Glomerular endothelial cell (primary cell): ENCODE data around the gene PSMC6. TPM values are rescaled to one million over a fixed set of nuclear protein-coding genes. Genes with fewer than 3 reads are reported as not detected.
"Not testable (repeated sequence)": the region's sequence is repeated elsewhere in the genome, so short reads cannot be mapped to it uniquely, and the experiment has no call there.

Experiments
- DNase-seq: peaks from one replicate; pipeline ENCODE4 v3.0.0-alpha.2; 2011; ENCODE audit warnings: low read depth, low spot score; ENCODE audit errors: extremely low read depth
- total RNA-seq: library from RNA; depleted of rRNA; stranded (reverse); fragments of >200 nt; gene quantifications from 2 replicates; pipeline ENCODE4 v1.2.3, GENCODE V29; 2015

PSMC6 gene
- total RNA-seq, 1 donor from 2014 or later: 107 TPM

DNA sequence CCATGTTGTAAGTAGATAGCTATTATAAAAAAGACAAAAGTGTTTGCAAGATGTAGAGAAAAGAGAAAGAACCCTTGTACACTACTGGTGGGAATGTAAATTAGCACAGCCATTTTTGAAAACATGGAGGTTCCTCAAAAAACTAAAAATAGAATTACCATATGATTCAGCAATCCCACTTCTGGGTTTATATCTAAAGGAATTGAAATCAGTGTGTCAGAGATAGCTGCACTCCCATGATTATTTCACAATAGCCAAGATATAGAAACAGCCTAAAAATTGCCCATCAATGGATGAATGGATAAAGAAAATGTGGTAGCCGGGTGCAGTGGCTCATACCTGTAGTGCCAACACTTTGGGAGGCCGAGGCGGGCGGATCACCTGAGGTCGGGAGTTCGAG, 9.2 kb downstream of the PSMC6 start:
- no peak for DNase-seq

GRCh38 chr14:52723514-52724359, 16.7 kb downstream of the PSMC6 start:
- DNase-seq: no peak

DNA sequence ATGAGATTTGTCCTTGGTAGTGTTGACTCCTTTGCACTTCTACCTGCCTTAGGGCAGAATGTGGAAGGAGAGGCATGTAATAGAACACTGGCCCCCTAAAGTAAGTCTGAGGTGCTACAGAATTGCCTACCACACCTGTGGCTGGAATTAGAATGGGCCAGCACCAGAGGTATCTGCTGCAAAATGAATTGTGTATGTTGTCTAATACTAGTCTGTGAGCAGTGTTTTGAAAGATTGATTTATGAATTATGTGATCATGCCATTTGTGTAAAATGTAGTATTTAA, 17.3 kb downstream of the PSMC6 start:
- DNase-seq: no peak

- DNase-seq: not testable (repeated sequence)
Measured at GRCh38 chr14:52727509-52727908, 20.5 kb downstream of the PSMC6 start.

DNA sequence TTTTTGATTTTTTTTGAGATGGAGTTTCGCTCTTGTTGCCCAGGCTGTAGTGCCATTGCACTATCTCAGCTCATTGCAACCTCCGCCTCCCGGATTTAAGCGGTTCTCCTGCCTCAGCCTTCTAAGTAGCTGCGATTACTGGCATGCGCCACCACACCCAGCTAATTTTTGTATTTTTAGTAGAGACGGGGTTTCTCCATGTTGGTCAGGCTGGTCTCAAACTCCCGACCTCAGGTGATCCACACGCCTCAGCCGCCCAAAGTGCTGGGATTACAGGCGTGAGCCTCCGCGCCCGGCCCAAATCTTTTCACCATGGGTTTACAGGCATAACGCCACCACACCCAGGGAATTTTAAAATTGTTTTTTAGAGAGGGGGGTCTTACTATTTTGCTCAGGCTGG, 22.0 kb downstream of the PSMC6 start:
- DNase-seq: not testable (repeated sequence)

- DNase-seq: no peak
Measured at GRCh38 chr14:52729585-52729924, 22.6 kb downstream of the PSMC6 start.

DNA sequence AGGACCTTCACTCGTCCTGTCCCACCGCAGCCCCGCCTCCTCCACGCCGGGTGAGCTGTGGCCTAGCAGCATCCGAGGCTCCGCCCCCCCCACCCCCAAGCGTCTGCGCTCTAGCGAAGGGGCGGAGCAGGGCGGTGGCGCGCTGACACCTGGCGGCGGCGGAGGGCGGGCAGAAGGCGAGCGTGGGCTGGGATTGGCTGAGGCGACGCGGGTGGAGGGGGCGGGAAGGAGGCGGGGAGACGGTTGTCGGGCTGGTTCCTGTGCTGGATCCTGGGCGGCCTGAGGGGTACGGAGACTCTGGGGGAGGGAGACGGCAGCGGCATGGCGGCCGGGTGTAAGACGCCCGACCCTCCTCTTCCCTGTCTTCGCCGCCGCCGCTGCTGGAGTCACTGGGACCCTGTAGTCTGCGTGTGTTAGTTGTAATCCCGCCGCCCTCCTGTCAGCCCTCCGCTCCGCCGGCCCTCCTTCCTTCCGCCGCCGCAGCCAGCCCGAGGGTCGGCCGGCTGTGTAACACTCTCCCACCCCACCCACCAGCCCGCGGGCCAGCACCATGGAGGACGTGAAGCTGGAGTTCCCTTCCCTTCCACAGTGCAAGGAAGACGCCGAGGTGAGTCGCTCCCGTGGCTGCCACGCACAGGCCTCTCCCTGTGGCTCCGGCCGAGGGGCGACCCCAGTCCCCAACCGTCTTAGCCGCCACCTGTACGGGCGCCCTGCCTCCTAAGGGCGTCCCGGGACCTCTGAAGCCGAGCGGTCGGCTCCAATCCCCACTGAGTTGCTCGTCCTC, 23.1 kb downstream of the PSMC6 start, which contains the start of gene STYX:
Gene STYX, plus strand, starts transcription at position 242 of the 784 bp plus-strand sequence. Its CDS starts 309 bp downstream, at position 551.
- DNase-seq: peak; percentile 71

DNA sequence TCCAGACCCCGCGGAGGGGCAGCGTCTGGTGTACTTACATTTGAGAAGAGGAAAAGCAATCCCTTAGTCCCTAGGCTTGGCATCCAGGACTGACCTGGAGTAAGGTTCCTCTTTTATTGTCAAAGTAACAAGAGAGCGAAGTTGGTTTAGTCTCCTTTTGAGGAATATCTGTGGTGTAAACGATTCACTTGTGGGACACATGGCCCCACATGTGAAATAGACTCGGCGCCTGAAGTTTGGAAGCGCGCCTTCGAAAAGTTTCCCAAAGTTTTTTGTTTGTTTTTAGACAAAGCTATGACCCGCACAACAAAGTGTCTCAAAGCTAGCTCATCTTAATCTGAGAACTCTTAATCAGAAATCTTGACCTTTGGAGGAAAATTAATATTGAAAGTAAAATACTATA, 23.7 kb downstream of the PSMC6 start:
- no peak for DNase-seq

DNA sequence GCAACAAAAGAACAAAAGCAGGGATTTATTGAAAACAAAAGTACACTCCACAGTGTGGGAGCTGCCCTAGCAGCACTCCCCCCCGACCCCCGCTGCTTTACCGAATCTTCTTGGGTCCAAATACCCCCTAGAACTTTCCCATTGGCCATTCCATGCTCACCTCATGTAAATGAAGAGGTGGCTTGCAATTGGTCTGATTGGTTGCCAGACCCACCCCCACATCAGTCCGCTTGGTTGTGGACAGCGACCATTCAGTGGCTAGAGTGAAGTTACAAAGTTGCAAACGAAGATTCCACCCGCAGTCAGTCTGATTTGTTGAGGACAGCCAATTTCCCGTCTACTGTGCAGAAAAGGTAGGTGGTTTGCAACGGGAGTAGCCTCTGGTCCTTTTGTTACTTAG, 26.8 kb downstream of the PSMC6 start:
- no peak for DNase-seq

- no peak for DNase-seq
Measured at GRCh38 chr14:52735921-52736489, 29.0 kb downstream of the PSMC6 start.

DNA sequence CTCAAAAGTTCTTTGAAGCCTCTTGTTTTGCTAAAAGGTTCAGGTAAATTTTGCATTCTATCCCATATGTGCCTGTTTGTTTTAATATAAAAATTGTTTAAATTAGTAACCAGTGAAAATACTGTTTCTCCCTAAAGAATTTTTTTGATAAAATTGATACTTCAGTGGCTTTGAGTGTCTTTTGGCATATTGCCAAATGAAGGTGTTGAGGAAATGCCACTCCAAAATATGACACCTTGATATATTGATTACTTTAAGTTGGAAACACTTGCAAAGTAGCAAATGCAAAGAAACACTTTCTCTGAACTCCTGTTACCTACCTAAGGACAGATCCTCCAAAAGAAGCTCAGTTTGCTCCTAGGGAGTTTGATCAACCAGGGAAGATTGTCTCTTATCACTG, 31.4 kb downstream of the PSMC6 start:
- DNase-seq: no peak

- no peak for DNase-seq
Measured at GRCh38 chr14:52740751-52741150, 33.8 kb downstream of the PSMC6 start.

DNA sequence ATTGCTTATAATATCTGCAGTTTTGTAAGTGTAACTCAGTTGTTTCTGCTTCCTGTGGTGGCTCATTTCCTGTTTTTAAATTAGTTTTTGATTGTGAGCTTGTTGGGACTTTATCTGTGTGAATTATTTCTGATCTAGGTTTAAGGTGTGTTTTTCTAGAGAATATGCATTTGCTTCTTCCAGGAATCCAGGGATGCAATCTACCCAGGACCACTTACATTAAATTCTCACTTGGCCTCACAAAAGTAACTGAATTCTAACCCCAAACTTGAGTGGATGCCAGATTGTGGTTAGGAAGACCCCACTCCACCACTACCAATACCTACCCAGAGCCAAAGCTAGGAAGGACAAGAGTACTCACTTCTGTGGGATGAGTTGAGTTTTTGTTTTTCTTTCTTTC, 34.9 kb downstream of the PSMC6 start:
- DNase-seq: no peak

DNA sequence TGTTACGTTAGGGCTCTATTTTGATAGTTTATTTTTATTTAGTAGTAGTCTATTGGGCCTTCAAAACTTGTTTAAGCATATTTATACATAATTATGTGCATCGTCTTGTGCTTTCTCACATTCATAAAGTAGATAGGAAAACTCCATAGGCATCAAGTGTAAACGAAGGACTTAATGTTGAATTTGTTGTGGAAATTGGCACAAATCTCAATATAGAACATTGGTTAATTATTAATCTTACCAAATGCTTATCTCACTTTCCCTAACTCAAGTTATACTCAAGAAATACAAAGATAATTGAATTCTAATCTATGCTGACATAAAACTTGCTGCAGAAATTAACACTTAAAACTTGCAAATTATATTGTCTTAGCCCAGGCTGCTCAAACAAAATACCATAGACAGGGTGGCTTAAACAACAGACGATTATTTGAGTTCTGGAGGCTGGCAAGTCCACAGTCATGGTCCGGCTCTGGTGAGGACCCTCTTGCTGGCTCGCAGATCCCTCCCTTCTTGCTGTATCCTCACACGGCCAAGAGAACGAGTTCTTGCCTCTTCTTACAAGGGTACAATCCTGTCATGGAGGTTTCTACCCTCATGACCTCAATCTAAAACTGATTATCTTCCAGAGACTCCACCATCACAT, 41.8 kb downstream of the PSMC6 start:
- no peak for DNase-seq

DNA sequence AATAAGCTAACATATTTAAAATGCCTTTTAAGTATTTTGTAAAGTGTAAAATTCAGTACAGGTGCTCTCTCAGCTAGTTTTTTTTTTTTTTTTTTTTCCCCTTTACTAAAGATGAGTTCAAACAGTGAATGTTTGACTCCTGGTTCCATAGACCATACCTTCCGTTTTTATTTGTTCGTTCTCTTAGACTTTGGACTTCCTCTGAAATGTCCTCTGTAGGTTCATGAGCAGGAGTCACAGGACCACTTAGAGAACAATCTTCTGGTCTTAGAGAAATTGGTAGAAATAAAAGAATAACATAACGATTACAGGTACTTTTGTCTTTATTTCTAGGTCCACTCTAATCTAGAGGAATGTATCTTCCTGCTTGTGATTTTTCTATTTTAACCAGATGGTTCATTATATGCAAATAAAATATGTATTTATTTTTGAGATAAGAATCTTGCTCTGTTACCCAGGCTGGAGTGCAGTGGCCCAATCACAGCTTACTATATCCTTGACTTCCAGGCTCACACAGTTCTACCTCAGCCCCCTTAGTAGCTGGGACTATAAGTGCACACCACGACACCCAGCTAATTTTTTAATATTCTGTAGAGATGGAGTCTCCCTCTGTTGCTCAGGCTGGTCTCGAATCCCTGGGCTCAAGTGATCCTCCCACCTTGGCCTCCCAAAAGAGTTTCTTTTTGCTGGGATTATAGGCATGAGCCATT, 48.8 kb downstream of the PSMC6 start:
- no peak for DNase-seq

GRCh38 chr14:52759145-52759544, 52.1 kb downstream of the PSMC6 start:
- DNase-seq: no peak

GRCh38 chr14:52762923-52763322, 55.9 kb downstream of the PSMC6 start:
- DNase-seq: not testable (repeated sequence)

DNA sequence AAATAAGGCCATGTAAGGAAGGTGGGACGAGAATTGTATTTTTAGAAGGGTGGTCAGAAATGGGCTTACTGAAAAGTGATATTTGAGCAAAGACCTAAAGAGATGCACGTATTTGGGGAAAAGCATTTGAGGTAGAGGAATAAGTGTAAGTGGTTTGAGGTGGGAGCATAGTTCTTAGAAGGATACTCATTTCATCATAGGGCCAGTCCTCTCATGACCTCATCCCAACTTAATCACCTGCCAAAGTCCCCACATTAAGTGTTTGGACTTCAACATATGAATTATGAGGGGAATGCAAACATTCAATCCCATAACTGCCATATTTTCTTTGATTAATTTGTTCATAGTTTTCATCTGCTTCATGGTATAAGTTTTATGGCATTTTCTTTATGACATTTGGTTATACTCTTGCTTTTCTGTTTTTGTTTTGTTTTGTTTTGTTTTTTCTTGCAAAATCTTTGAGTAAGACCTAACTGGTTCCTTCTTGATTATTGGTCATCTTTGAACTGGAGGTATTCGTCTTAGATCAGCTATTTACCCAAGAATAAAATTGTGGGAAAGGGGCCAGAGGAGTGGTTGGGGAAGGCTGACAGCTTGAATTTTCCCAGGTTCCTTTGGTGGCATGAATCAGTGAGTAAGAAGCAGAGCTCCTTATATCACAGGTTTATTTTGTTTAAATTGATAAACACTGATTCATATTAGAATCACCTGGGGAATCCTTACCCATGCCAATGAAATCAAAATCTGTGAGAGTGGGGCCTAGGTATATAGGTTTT, 60.2 kb downstream of the PSMC6 start:
- DNase-seq: no peak

- no peak for DNase-seq
Measured at GRCh38 chr14:52769887-52770286, 62.9 kb downstream of the PSMC6 start.

DNA sequence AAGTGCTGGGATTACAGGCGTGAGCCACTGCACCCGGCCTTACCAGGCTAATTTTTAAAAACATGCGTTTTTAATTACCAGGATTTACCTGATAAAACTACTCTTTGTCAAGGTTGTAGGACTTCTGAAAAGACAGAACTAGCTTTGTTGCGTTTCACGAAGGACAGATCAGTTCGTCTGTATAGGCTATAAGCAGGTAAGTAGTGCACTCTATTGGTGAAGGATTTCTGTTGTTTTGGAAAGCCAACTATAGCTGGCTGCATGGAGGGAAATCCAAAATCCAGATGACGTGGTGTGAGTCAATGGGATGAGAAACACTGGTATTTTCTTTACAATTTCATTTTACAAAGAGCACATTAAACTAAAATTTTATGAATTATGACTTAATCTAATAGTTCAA, 69.8 kb downstream of the PSMC6 start:
- DNase-seq: no peak
